Renal pelvis (tissue), 4 donors: ENCODE results near the gene UTS2B. TPM values are rescaled to one million over a fixed set of nuclear protein-coding genes. Genes with fewer than 3 reads are reported as not detected.
"Not testable (repeated sequence)": the region's sequence is repeated elsewhere in the genome, so short reads cannot be mapped to it uniquely, and the experiment has no call there.

Experiments used
- DNase-seq: peaks from one replicate; pipeline ENCODE4 v3.0.0-alpha.2; 2013
- polyA plus RNA-seq, 3 donors: library from polyadenylated mRNA; unstranded; fragments of 120-200 nt; gene quantifications; one replicate each; pipeline ENCODE4 v1.2.1, GENCODE V29; 2013; ENCODE audit not compliant: insufficient read length in 3 of 3

The UTS2B gene
- polyA plus RNA-seq, 3 donors = 0.74 to 0.95 (median 0.87) TPM

- DNase-seq = no peak
Observed at GRCh38 chr3:191280882-191281281, 49.4 kb downstream of the UTS2B start.

GRCh38 chr3:191280111-191280510, 50.2 kb downstream of the UTS2B start:
- DNase-seq = no peak

- no peak for DNase-seq
Observed at GRCh38 chr3:191275751-191276150, 54.6 kb downstream of the UTS2B start.

GRCh38 chr3:191275244-191275643, 55.1 kb downstream of the UTS2B start:
- not testable (repeated sequence) for DNase-seq

GRCh38 chr3:191269289-191270085, 60.8 kb downstream of the UTS2B start:
- DNase-seq = no peak

- no peak for DNase-seq
Observed at GRCh38 chr3:191268737-191269136, 61.6 kb downstream of the UTS2B start.

- no peak for DNase-seq
Observed at GRCh38 chr3:191263850-191264249, 66.5 kb downstream of the UTS2B start.

GRCh38 chr3:191263365-191263764, 67.0 kb downstream of the UTS2B start:
- no peak for DNase-seq

- no peak for DNase-seq
Observed at GRCh38 chr3:191262650-191263049, 67.7 kb downstream of the UTS2B start.

GRCh38 chr3:191261304-191261638, 69.1 kb downstream of the UTS2B start:
- no peak for DNase-seq

GRCh38 chr3:191260431-191261303, 69.7 kb downstream of the UTS2B start:
- no peak for DNase-seq

GRCh38 chr3:191259486-191259885, 70.8 kb downstream of the UTS2B start:
- no peak for DNase-seq

GRCh38 chr3:191257286-191257685, 73.0 kb downstream of the UTS2B start:
- DNase-seq = no peak

- no peak for DNase-seq
Observed at GRCh38 chr3:191256405-191256804, 73.9 kb downstream of the UTS2B start.

- no peak for DNase-seq
Observed at GRCh38 chr3:191255156-191255555, 75.2 kb downstream of the UTS2B start.

GRCh38 chr3:191254098-191254873, 76.0 kb downstream of the UTS2B start:
- DNase-seq = no peak

- DNase-seq = no peak
Observed at GRCh38 chr3:191253089-191253799, 77.1 kb downstream of the UTS2B start.

- no peak for DNase-seq
Observed at GRCh38 chr3:191246630-191247029, 83.7 kb downstream of the UTS2B start.

GRCh38 chr3:191246034-191246433, 84.3 kb downstream of the UTS2B start:
- DNase-seq = not testable (repeated sequence)

- DNase-seq = no peak
Observed at GRCh38 chr3:191244242-191244867, 86.0 kb downstream of the UTS2B start.

GRCh38 chr3:191240486-191240885, 89.8 kb downstream of the UTS2B start:
- no peak for DNase-seq
